Adrenal gland (tissue), 5 donors: ENCODE measurements around the gene SPECC1L.

Experiments used
- CTCF ChIP-seq, 6 experiments: fragments of 450-650 bp in 4 of 6; fragments of 200-600 bp in 2 of 6; sonication (generic) in 1 of 6; IDR thresholded peaks; 1 replicate in 5 of 6; 2 replicates in 1 of 6; pipeline versions ENCODE4 v1.5.1 to v1.8.0; 2016 to 2021; ENCODE audit warnings: antibody characterized with exemption in 6 of 6, mild to moderate bottlenecking in 2 of 6, moderate library complexity in 1 of 6
- POLR2A ChIP-seq, 2 donors: fragments of 450-650 bp; IDR thresholded peaks; one replicate each; pipeline ENCODE4 v1.6.1; 2017; ENCODE audit warnings: antibody characterized with exemption in 2 of 2, mild to moderate bottlenecking in 2 of 2, moderate library complexity in 1 of 2
- donor health status: DM: no; HTN: no; CAD: no.

- no peak for TF ChIP-seq CTCF (IDR thresholded peaks at IDR 0.05)
- no peak for TF ChIP-seq POLR2A (IDR thresholded peaks at IDR 0.05)
Observed at GRCh38 chr22:24400726-24401596, 130.3 kb downstream of the SPECC1L start.
